HepG2 (cell line): ENCODE results near the gene DHX8. TPM values are rescaled to one million over a fixed set of nuclear protein-coding genes. Genes with fewer than 3 reads are reported as not detected.
A peak's percentile ranks its signal among the peaks of the same experiment; 100 is the strongest.

Source experiments
- AGO1 ChIP-seq: fragments of 200-400 bp; formaldehyde crosslinking; IDR thresholded peaks from 2 replicates; pipeline ENCODE4 v1.6.1; 2017; ENCODE audit warnings: mild to moderate bottlenecking, low read depth, low read length, moderate library complexity; ENCODE audit not compliant: poor library complexity, severe bottlenecking
- AGO2 ChIP-seq: fragments of 200-400 bp; formaldehyde crosslinking; optimal IDR thresholded peaks from 2 replicates; pipeline ENCODE3; 2017; ENCODE audit warnings: mild to moderate bottlenecking, low read depth, low read length, moderate library complexity
- ATF7 ChIP-seq, 2 experiments: fragments of 450-650 bp in 1 of 2; sonication (generic) in 1 of 2; formaldehyde crosslinking in 1 of 2; IDR thresholded peaks; 2 replicates each; pipeline versions ENCODE4 v1.4.0 to v1.6.1; 2016 to 2020; ENCODE audit warnings: antibody characterized with exemption in 1 of 2, mild to moderate bottlenecking in 1 of 2, missing genetic modification reagents in 1 of 2
- FOXO1 ChIP-seq: sonication (generic); formaldehyde crosslinking; IDR thresholded peaks from 2 replicates; pipeline ENCODE4 v1.4.0; 2020; ENCODE audit warnings: missing genetic modification reagents
- MAX ChIP-seq: IDR thresholded peaks from 2 replicates; pipeline ENCODE4 v1.6.1; 2012; ENCODE audit warnings: inconsistent platforms
- MBNL3 ChIP-seq: fragments of 250-450 bp; sonication (Bioruptor Pico); conservative IDR thresholded peaks from 2 replicates; pipeline ENCODE4 v1.8.0; 2022; ENCODE audit warnings: mild to moderate bottlenecking, inconsistent platforms
- MXD1 ChIP-seq: sonication (generic); formaldehyde crosslinking; IDR thresholded peaks from 2 replicates; pipeline ENCODE4 v1.4.0; 2020; ENCODE audit warnings: mild to moderate bottlenecking, missing genetic modification reagents
- SAFB2 ChIP-seq: sonication (generic); formaldehyde crosslinking; IDR thresholded peaks from 2 replicates; pipeline ENCODE4 v1.5.1; 2020; ENCODE audit warnings: missing genetic modification reagents, low read depth, mild to moderate bottlenecking, borderline replicate concordance
- ZBTB4 ChIP-seq: sonication (generic); formaldehyde crosslinking; IDR thresholded peaks from 2 replicates; pipeline ENCODE4 v1.4.0; 2020; ENCODE audit warnings: missing genetic modification reagents, mild to moderate bottlenecking, borderline replicate concordance
- ZNF101 ChIP-seq: sonication (generic); formaldehyde crosslinking; IDR thresholded peaks from 2 replicates; pipeline ENCODE4 v1.4.0; 2020; ENCODE audit warnings: mild to moderate bottlenecking, low read depth, missing genetic modification reagents, borderline replicate concordance
- ZNF550 ChIP-seq: sonication (generic); formaldehyde crosslinking; IDR thresholded peaks from 2 replicates; pipeline ENCODE4 v1.4.0; 2020; ENCODE audit warnings: mild to moderate bottlenecking, missing genetic modification reagents, borderline replicate concordance
- ZNF576 ChIP-seq: sonication (generic); formaldehyde crosslinking; IDR thresholded peaks from 2 replicates; pipeline ENCODE4 v1.4.0; 2020; ENCODE audit warnings: mild to moderate bottlenecking, missing genetic modification reagents
- ZNF589 ChIP-seq: sonication (generic); formaldehyde crosslinking; conservative IDR thresholded peaks from 2 replicates; pipeline ENCODE4 v1.8.0; 2022; ENCODE audit warnings: mild to moderate bottlenecking, moderate library complexity, missing genetic modification reagents
- polyA plus RNA-seq, 8 experiments: library from polyadenylated mRNA; depleted of rRNA in 3 of 8; stranded (reverse) in 7 of 8; unstranded in 1 of 8; fragments of >200 nt; fragmentation: Illumina TruSeq in 4 of 8; extraction: Trizol in 4 of 8; gene quantifications; 2 replicates each; pipeline versions ENCODE4 v1.2.1 to v1.2.3, GENCODE V29; 2011 to 2016; ENCODE audit warnings: low read depth in 4 of 8, missing spikeins in 1 of 8, mixed read lengths in 1 of 8; ENCODE audit not compliant: insufficient read depth in 1 of 8
- total RNA-seq, 5 experiments: library from RNA; depleted of rRNA; stranded (reverse); fragments of >200 nt; fragmentation: Illumina TruSeq; extraction: Trizol; gene quantifications; 2 replicates each; pipeline ENCODE4 v1.2.3, GENCODE V29; 2016; ENCODE audit warnings: low read depth in 1 of 5
- TF ChIP-seq, protein P1 (sequence below): sonication (generic); formaldehyde crosslinking; IDR thresholded peaks from 2 replicates; pipeline ENCODE4 v1.5.1; 2020; ENCODE audit warnings: mild to moderate bottlenecking, missing genetic modification reagents, borderline replicate concordance
- TF ChIP-seq, protein P2 (sequence below): sonication (generic); formaldehyde crosslinking; IDR thresholded peaks from 2 replicates; pipeline ENCODE4 v1.4.0; 2020; ENCODE audit warnings: mild to moderate bottlenecking, missing genetic modification reagents
- TF ChIP-seq, protein P3 (sequence below): sonication (generic); formaldehyde crosslinking; conservative IDR thresholded peaks from 2 replicates; pipeline ENCODE4 v1.8.1; 2023; ENCODE audit warnings: missing genetic modification reagents

The DHX8 gene
- total and polyA plus RNA-seq, 2 of the 13 experiments (the other 11 are each of a cell fraction or from before 2014, with no cell fraction given) = 24.8 to 48.9 TPM

- TF ChIP-seq, protein P1, sequence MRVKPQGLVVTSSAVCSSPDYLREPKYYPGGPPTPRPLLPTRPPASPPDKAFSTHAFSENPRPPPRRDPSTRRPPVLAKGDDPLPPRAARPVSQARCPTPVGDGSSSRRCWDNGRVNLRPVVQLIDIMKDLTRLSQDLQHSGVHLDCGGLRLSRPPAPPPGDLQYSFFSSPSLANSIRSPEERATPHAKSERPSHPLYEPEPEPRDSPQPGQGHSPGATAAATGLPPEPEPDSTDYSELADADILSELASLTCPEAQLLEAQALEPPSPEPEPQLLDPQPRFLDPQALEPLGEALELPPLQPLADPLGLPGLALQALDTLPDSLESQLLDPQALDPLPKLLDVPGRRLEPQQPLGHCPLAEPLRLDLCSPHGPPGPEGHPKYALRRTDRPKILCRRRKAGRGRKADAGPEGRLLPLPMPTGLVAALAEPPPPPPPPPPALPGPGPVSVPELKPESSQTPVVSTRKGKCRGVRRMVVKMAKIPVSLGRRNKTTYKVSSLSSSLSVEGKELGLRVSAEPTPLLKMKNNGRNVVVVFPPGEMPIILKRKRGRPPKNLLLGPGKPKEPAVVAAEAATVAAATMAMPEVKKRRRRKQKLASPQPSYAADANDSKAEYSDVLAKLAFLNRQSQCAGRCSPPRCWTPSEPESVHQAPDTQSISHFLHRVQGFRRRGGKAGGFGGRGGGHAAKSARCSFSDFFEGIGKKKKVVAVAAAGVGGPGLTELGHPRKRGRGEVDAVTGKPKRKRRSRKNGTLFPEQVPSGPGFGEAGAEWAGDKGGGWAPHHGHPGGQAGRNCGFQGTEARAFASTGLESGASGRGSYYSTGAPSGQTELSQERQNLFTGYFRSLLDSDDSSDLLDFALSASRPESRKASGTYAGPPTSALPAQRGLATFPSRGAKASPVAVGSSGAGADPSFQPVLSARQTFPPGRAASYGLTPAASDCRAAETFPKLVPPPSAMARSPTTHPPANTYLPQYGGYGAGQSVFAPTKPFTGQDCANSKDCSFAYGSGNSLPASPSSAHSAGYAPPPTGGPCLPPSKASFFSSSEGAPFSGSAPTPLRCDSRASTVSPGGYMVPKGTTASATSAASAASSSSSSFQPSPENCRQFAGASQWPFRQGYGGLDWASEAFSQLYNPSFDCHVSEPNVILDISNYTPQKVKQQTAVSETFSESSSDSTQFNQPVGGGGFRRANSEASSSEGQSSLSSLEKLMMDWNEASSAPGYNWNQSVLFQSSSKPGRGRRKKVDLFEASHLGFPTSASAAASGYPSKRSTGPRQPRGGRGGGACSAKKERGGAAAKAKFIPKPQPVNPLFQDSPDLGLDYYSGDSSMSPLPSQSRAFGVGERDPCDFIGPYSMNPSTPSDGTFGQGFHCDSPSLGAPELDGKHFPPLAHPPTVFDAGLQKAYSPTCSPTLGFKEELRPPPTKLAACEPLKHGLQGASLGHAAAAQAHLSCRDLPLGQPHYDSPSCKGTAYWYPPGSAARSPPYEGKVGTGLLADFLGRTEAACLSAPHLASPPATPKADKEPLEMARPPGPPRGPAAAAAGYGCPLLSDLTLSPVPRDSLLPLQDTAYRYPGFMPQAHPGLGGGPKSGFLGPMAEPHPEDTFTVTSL = no peak
- TF ChIP-seq FOXO1 (CRISPR knock-in tag) = no peak
- no peak for TF ChIP-seq ATF7 (IDR thresholded peaks at IDR 0.05)
- no peak for TF ChIP-seq ATF7 (CRISPR knock-in tag; IDR thresholded peaks at IDR 0.05)
- TF ChIP-seq ZBTB4 (CRISPR knock-in tag) = no peak
- no peak for TF ChIP-seq ZNF101 (CRISPR knock-in tag)
- peak; percentile 79 for TF ChIP-seq AGO2
- no peak for TF ChIP-seq MAX
- no peak for TF ChIP-seq SAFB2 (CRISPR knock-in tag)
- TF ChIP-seq, protein P2, sequence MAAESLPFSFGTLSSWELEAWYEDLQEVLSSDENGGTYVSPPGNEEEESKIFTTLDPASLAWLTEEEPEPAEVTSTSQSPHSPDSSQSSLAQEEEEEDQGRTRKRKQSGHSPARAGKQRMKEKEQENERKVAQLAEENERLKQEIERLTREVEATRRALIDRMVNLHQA (CRISPR knock-in tag) = no peak
- peak; percentile 5; the same call in 1 of the 2 replicates for TF ChIP-seq ZNF589 (CRISPR knock-in tag)
- TF ChIP-seq, protein P3, sequence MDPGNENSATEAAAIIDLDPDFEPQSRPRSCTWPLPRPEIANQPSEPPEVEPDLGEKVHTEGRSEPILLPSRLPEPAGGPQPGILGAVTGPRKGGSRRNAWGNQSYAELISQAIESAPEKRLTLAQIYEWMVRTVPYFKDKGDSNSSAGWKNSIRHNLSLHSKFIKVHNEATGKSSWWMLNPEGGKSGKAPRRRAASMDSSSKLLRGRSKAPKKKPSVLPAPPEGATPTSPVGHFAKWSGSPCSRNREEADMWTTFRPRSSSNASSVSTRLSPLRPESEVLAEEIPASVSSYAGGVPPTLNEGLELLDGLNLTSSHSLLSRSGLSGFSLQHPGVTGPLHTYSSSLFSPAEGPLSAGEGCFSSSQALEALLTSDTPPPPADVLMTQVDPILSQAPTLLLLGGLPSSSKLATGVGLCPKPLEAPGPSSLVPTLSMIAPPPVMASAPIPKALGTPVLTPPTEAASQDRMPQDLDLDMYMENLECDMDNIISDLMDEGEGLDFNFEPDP = no peak
- no peak for TF ChIP-seq MBNL3
- TF ChIP-seq ZNF576 (CRISPR knock-in tag) = no peak
- TF ChIP-seq AGO1 = peak; percentile 19
- TF ChIP-seq ZNF550 (CRISPR knock-in tag) = no peak
- TF ChIP-seq MXD1 (CRISPR knock-in tag) = no peak
Observed at GRCh38 chr17:43529947-43530287, 46.1 kb downstream of the DHX8 start (continued).
